HG03520 (cell line): ENCODE measurements around the gene ACTN4.

Experiments
- ATAC-seq: cut with Tn5 transposase; IDR thresholded peaks from one replicate; pipeline ENCODE4 v1.9.1; 2021; ENCODE audit warnings: mild to moderate bottlenecking, moderate library complexity; ENCODE audit not compliant: unreplicated experiment

The ACTN4 gene

DNA sequence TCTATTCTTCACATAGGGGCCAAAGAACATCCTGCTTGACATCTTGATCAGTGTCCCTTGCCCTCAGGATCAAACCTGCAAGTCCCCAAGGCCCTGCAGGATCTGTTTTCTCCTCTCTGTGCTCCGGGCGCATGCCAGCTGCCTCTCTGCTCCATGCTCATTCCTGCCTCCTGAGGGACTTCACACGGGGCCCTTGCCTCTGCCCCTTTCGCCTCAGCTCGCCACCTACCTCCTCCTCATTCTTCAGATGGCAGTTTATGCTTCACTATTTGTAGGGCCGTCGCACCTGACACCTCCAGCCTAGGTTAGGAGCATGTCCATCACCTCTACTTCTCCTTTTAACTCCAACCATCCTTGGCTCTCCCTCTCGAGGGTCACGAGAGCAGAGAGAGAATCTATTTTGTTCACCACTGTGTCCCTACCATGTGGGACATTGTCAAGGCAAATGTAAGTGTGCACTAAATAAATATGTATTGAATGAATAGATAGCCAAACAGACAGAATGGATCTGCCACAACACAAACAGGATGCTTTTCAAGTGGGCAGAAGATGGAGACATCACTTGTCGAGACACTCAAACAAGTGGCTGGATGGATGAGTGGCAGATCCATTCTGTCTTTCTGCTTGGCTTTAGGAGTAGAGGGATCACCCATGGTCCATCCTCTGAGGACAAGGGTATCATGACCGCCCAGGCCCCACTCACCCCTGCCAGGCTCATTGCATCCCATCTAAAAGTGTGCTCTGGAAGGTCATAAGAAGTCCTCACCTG is 29.6 kb downstream of the ACTN4 start:
- no peak for ATAC-seq

DNA sequence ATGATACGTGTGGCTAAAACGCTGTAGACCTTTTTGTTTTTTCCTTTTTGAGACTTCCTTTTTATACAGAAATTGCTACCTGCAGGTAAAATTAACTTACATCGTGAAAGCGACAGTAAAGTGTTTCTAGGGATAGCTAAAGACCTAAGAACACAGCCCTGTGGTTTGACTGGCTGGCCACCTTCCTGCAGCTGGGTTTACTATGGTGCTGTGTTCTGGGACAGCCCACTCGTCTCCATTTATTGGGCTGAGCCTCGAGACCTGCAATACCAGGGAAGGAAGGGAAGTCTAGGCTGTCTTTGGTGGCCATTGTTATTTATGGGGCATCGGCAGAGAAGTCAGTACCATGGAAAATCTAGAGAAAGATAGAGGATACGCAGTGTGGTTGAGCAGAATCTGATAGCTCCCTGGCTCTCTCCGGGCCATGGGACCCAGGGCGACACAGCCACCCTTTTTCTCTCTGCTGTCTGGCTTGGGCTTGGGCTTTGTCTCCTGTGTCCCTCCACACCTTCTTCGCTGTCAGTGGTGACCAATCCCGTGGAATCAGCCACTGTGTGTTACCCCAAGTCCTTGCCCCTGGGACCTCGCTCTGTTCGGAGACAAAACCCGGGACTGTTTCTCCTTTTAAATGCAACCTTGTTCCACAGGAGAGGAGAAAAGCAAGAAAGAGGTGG is 30.9 kb downstream of the ACTN4 start:
- ATAC-seq = no peak

DNA sequence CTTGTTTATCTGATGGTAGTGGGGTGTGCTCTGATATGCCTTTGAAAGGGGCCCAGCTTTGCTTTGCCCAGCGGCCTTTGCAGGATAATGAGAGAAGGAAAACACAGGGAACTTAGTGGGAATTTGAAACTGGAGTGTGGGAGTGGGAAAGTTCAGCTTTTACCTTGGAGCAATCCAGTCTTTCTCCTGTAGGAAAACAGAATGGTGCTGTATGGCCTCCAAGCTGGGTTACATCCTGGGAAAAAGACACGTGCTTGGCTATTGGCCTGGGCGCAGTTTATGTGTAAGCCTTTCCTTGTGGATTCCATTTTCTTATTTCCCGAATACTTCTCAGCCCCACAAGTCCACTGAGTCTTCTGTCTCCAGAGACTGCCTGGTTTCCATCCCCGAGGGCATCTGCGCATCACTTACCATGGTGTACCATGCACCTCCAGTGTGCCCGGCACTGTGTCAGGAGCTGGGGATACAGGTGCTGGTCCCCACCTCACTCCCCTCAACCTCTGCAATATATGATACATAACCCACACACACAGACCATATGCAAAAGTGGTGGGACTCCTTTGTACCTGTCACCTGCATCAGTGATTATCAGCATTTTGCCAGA is 31.5 kb downstream of the ACTN4 start:
- ATAC-seq = no peak

DNA sequence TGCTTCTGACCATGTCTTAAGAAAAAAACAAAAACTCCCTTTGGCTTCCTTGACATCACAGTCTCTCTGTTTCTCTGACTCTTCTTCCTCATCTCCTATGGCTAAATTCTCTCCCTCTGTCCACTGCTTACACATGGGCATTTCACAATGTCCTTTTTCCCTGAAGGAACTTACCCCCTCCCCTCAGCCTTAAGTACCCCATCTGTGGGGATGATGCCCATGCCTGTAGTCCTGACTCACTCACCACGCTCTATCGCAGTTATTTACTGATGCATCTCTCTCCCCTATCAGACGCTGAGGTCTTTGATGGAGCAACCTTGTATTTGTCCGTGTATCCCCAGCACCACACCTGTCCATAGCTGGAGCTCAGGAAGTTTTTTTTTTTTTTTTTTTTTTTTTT is 32.4 kb downstream of the ACTN4 start:
- no peak for ATAC-seq

DNA sequence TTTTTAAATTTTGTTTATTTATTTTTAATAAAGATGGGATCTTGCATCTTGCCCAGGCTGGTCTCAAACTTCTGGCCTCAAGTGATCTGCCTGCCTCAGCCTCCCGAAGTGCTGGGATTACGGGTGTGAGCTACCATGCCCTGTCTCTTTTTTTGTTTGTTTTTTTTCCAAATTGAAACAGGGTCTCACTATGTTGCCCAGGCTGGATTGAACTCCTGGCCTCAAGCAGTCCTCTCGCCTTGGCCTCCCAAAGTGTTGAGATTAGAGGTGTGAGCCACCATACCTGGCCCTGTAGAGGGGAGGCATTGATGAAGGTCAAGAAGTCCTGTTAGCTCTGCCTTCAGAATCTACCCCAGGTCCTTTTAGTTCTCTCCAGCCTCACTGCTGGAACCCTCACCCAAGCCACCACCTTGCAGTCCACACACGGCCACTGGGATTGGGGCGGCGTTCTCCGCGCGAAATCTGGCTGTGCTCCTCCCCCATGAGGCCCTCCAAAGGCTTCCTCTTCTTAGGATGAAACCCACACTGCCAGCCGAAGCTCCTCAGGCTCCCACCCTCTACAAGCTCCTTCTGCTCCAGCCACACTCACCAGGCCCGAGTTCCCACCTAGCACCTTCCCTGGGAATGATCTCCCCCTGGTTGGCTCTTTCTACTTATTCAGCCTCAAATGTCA is 34.9 kb downstream of the ACTN4 start:
- ATAC-seq = no peak

DNA sequence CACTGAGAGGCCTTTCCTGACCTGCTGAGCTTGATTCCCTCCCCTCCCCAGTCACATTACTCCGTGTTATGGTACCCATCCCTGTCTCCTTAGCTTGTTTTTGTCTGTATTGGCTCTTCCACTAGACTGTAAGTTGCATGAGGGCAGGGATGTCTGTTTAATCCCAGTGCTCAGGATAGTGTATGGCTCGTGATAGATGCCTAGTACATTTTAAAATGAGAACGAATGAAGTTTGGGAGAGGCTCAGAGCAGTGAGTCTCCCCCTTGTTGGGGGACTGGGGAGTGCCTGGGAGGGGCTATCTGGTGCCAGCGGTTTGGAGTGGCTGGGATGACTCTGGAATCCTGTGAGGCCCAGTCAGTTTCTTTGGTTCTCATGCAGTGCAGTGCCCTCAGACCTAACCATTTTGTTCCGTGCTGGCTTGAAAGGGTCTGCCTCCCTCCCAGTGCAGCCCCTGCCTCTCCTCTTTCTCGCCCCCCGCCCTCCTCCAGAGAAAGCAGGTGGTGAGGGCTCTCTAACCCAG is 35.5 kb downstream of the ACTN4 start:
- no peak for ATAC-seq

DNA sequence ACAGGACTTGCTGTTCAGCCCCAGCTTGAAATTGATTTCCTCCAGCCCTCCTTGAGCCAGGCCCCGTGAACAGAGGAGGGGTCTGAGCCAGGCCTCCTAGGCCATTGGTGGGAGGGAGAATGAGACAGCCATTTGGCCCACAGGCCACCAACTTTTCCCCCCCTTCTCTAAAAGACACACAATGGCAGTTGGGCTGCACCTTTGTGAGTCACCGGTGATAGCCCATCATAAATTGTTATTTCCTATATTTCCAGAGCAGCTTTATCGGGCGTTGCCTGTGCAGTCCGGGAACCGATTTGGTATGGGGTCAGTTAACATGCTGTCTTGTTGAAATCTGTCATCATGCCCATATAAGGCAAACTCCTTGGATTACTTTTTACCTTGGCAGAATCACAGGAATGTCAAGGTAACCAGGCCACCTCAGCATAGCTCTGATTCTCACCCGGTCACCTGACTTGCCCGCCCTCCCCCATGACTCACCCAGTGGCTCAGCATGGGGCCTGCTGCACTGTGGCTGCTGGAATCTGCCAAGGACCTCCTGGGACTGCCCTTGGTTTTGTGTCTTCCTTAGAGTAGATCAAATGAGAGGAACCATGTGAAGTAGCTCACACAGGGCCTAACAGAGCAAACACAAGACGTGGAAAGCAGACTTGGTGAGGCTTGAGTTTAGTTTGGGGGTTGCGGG is 36.1 kb downstream of the ACTN4 start:
- no peak for ATAC-seq

DNA sequence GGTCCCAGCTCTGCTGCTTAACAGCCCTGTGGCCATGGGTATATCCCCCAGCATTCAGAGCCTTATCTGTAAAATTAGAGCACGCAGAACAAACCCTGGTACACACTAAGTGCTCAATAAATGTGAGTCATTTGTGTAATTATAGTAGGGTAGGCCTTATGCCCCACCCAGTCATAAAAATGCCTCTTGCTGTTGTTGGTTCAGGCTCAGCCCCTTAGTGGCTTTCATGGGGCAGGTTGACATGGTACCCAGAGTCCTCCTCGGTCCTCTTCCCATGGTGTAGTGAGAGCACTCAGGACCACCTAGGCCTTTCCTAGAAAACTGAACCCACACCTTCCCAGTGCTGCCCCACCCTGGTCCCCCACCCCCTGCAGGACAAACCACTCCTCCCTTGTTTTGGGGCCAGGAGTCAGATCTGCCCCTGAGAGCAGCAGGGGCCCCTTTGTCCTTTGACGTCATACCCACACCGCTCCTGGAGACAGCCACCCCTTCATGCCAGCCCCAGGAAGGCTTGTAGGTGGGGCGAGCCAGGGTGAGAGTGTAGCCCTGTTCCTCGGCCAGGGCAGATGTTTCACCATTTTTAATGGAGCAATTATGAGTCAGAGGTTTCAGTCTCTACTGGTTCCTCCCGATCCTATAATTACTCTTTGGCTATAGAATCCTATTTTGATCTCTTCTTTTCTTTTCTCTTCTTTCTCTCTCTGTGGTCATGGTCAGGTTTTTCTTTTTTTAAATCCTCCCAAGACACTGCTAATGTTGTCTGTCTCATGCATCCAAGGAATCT is 36.8 kb downstream of the ACTN4 start:
- no peak for ATAC-seq

DNA sequence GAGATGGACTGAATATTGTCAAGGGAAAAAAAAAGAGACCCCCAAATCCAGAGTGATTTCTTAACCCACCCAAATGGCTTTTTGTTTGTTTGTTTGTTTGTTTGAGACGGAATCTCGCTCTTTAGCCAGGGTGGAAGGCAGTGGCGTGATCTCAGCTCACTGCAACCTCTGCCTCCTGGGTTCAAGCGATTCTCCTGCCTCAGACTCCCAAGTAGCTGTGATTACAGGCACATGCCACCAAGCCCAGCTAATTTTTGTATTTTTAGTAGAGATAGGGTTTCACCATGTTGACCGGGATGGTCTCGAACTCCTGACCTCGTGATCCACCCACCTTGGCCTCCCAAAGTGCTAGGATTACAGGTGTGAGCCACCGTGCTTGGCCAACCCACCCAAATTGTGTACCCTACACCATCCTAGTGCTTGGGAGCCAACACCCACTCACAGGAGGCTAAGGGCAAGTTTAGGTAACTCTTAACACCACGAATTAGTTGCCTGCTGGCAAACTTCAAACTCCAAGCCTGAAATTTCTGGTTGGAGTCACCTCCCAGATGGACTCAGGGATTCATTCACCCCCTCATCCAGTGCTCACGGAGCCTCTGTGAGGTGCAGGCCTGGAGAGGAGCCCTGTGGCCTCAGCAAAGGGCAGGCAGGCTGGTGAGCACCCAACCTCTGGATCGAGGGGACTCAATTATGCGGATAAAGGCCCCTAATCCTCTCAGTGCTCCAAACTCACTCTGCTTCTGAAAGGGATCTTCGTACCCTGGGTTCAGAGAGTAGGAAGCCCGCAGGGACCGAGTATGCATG is 37.6 kb downstream of the ACTN4 start:
- no peak for ATAC-seq

DNA sequence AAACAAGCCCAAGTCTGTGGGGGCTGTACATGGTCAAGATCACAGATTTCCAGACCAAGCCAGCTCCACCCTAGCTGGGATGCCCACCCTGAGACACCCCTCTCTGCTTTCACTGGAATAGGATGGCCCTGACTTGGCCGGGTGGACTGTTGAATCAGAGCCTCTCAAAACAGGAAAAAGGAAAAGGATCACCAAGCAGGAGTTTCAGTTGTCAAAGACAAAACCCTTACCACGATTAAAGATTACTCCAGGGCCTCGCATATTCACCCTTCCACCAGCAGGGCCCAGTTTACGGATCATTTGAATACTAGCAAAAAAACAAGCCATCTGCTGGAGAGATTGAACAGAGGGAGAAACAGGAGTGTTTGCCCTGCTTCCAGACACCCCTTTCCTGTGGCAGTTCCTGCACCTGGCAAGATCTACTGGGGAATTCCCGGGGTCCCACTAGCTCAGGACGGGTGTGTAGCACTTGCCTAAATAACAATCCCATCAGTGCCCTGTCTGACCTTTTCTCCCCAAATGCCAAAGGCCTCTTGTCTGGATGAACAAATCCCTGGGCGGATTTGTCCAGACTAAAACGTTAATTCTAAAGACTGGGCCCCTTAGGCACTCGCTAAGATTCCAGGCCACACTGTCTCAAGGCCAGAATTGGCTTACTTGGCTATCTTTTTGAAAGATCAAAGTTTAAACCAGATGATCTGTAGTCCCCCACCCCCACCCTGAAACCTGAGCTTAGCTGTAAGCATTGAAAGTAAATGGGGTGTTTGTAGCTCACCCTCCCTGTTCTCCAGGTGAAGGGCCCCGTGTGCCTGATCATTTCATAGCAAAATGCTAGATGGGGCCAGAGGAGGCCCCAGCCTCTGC is 38.4 kb downstream of the ACTN4 start:
- ATAC-seq = no peak

DNA sequence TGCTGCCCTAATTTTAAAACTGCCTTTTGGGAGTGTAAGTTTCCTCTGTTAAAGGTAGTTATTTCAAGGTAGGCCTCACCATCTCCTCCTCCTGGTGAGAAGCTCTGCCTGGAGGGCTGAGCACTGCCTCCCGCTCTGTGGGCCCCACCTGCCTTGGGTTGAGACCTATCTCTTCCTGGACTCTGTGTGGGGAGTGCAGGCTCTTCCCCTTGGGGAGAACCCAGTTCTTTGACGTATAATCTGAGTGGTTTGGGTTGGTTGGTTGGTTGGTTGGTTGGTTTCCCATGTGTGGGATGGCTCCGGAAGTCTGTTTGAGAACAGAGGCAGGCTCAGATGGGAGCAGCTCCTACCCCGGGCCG is 39.1 kb downstream of the ACTN4 start:
- ATAC-seq = no peak

DNA sequence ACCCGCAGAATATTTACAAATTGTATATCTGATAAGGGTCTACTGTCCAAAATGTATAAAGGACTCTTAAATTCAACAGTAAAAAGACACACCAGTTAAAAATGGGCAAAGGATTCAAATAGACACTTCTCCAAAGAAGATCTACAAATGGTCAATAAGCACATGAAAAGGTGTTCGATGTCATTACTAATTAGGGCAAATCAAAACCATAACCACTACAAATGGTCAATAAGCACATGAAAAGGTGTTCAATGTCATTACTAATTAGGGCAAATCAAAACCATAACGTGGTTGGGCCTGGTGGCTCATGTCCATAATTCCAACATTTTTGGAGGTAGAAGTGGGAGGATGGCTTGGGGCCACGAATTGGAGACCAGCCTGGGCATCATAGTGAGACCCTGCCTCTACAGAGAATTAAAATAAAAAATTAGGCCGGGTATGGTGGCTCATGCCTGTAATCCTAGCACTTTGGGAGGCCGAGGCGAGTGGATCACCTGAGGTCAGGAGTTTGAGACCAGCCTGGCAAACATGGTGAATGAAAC is 40.5 kb downstream of the ACTN4 start:
- no peak for ATAC-seq

DNA sequence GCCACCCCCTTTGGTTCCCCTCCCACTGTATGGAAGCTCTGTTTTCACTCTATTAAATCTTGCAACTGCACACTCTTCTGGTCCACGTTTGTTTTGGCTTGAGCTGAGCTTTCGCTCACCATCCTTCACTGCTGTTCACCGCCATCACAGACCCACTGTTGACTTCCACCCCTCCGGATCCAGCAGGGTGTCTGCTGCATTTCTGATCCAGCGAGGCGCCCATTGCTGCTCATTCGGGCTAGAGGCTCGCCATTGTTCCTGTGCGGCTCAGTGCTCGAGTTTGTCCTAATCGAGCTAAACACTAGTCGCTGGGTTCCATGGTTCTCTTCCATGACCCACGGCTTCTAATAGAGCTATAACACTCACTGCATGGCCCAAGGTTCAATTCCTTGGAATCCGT is 42.7 kb downstream of the ACTN4 start:
- ATAC-seq = no peak

DNA sequence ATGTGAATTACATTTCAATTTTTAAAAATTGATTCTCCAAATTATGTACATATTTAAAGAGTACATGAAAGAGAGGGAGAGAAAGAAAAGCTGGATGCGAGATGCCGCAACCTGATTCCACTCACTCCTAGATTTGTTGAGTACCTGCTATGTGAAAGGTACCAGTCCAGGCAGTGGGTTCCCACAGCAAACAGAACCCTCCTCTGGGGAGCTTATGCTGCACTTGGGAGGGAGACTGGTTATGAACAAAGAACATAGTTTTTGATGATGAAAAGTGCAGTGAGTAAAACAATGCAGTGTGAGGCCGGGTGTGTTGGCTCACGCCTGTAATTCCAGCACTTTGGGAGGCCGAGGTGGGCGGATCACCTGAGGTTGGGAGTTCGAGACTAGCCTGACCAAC is 43.4 kb downstream of the ACTN4 start:
- ATAC-seq = no peak

DNA sequence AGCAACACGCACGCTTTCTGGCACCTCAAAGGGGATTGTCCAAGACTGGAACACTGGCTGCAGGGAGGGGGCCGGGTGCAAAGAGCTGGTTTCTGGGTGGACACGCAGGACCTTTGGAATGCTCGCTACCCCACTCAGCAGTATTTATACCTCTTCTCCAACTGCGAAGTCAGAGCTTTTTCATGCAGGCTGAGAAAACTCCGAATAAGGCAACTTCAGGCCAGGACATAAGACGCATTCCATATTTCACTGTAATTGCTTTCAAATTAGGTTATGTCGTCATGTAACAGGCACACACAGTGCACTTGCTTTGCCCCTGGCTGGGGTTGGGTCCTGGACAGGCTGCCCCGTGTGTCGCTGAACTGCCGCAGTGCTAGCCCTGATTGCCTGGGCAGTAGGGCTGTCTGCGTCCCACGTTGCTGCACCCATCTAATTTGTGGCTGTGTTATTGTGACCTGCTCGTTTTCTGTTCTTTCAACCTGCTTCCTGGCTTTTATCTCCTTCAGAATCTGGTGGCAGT is 44.5 kb downstream of the ACTN4 start:
- ATAC-seq = no peak

DNA sequence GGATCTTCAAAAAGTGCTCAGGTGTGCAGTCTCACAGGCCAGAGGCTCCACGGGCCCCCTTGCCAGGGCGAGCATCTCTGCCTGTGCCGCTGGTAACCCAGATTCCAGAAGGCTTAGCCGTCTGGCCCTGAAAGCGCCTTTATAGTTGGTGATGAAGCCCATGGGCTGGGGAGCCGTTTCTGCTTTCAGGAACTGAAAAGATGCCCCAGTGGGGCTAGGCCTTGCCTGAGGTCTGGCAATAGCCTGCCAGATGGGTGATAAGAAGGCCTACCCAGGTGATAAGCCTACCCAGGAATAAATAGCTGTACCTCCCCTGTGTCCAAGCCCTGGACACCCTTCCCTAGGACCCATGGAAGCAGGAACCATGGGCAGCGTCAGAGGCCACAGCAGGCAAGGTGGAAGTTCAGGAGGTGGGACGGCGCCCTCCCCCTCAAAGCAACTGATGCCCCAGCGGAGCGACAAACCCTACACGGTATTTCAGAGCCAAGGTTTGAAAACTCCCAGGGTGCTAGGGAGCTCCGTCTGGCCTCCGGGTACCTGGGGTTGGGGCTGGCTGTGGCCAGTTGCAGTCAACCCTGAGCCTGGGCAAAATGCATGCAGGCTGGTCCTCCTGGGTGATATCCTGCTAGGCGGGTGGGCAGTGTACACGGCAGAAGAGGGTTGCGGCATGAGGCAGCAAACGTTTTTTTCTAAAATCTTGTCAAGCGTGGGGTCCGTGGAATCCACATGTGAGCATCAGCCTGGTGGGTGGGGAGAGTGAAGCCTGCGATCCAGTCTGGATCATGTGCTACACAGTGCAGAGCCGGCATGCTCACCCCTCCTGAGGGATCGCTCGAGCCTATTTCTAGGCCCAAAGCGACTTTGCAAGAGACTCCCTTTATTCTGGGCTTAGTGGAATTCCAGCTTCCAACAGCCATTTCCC is 45.3 kb downstream of the ACTN4 start:
- no peak for ATAC-seq
